OCI-M1 (cell line): ENCODE results near the gene KIF22.

Source experiments
- DNase-seq: peaks from one replicate; lab custom pipeline; 2025; lab: John Stamatoyannopoulos, UW

The KIF22 gene

DNA sequence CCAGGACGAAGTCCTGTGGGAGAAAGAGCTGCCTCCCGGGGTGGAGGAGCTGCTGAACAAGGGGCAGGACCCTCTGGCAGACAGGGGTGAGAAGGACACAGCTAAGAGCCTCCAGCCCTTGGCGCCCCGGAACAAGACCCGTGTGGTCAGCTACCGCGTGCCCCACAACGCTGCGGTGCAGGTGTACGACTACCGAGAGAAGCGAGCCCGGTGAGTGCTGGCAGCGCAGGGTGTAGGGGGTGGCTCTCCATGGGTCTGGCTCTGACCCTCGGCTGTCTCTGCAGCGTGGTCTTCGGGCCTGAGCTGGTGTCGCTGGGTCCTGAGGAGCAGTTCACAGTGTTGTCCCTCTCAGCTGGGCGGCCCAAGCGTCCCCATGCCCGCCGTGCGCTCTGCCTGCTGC, 51.1 kb downstream of the KIF22 start:
- no peak for DNase-seq

DNA sequence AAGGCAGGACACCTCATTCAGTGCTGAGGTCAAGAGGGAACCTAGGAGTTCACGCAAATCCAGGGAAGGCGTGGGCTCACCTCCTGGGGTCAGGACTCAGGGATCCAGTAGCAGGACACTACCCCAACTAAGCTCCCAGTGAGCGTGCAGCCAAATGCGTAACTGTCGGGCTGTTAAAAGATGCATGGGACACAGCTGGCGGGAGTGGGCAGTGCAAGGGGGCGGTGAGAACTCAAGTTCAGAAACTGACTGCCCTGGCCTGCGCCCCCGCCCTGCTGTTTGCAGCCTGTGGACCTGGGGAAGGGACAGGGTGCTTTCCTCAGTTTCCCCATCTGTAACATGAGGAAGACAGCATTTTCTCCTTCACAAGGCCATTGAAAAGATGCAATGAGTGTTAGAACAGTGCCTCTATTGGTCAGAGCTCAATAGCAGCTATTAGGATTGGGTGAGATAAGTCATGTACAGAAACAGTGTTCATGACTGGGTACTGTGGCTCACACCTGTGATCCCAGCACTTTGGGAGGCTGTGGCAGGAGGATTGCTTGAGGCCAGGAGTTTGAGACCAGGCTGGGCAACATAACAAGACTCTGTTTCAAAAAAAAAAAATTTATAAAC, 52.3 kb downstream of the KIF22 start:
- peak; percentile 34 for DNase-seq

DNA sequence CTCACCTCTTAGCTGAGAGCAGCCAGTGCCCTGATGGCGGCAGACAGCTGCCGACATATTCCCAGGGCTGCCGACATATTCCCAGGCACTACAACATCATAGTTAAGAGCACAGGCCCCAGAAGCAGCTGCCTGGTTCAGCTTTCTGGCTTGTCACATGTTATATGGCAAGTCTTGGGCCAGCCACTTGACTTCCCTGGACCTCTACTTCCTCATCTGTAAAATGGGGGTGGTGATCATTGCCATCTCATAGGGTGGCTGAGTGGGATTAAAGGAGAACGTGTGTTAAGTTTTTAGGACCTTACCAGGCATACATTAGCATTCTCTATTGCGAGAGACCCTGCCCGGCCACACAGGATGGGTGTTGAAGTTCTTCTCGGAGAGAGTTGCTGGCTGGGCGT, 53.4 kb downstream of the KIF22 start:
- DNase-seq = no peak

DNA sequence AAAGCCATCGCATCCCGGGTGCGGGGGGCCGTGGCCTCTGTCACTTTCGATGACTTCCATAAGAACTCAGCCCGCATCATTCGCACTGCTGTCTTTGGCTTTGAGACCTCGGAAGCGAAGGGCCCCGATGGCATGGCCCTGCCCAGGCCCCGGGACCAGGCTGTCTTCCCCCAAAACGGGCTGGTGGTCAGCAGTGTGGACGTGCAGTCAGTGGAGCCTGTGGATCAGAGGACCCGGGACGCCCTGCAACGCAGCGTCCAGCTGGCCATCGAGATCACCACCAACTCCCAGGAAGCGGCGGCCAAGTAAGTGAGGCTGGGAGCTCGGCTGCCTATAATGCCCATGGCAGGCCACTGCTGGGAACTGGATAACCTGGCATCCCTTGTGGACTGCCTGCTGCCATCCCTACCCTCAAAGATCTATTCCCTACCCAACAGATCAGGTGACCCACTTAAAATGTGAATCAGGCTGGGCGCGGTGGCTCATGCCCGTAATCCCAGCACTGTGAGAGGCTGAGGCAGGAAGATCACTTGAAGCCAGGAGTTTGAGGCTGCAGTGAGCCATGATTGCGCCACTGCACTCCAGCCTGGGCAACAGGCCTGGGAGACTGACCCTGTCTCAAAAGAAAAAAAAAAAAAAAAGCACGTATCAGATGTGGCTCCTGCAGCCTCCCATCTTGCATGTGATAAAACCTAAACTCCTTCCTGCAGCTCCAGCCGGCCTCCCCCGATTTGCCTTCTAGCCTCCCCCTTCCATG, 54.2 kb downstream of the KIF22 start:
- no peak for DNase-seq

DNA sequence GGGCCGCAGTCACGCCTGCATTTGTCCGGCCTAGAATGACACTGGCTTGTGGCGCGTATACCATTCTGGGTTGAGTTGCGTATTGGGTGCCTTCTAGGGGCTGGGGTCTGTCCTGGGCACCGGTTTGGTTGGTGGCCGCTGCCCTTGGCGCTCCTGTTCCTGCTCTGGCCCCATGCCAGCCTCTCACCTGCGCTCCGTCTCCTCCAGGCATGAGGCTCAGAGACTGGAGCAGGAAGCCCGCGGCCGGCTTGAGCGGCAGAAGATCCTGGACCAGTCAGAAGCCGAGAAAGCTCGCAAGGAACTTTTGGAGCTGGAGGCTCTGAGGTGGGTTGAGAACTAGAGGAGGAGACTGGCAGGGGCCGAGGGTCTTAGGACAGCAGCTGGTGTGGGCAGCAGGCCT, 55.1 kb downstream of the KIF22 start:
- no peak for DNase-seq

DNA sequence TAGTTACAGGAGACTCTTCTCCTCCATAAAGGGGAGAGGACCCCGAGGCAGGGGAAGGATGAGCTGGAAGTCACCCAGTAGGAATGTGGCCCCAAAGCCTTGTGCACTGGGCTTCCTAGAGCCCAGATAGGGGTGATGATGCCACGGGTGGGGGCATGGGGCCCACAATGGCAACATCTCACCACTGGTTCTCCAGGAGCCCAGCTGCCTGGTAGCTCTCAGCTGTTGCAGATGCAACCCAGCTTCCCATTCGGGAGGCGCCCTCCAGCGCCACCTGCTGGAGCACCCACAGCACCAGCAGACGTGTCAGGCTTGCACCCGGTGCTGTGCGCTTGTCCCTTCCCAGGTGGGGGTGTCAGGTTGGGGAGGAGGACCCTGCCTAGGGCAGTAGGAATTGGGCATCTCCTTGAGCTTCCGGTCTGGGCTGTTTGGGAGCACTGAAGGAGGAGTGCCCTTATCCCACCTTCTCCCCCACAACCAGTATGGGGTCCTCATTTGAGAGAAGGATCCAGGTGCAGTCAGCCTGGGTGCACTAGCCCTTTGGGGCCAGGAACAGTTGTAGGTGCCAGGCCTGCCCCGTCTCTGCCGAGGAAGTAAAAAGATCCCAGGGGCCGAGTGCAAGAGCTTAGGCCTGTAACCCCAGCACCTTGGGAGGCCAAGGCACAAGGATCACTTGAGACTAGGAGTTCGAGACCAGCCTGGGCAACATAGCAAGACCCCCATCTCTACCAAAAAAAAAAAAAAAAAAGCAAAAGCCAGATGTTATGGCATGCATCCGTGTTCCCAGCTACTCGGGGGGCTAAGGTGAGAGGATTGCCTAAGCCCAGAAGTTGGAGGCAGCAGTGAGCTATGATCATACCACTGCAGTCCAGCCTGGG, 58.1 kb downstream of the KIF22 start:
- peak; percentile 87 for DNase-seq

DNA sequence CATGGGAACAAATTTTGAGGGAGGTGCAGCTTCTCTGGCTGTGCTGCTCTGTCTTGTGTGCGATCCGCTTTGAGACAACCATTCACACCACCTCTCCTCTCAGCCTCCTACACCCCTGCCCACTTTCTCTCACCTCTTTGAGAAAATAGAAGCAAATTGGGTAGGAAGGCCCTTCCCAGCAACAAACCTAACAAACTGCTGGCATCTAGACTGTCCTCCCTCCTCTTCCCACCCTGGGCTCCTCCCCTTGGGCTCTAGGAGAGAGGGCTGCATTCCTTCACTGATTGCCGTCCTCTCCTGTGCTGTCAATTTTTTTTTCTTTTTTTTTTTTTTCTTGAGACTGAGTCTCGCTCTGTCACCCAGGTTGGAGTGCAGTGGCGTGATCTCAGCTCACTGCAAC, 59.0 kb downstream of the KIF22 start:
- no peak for DNase-seq

DNA sequence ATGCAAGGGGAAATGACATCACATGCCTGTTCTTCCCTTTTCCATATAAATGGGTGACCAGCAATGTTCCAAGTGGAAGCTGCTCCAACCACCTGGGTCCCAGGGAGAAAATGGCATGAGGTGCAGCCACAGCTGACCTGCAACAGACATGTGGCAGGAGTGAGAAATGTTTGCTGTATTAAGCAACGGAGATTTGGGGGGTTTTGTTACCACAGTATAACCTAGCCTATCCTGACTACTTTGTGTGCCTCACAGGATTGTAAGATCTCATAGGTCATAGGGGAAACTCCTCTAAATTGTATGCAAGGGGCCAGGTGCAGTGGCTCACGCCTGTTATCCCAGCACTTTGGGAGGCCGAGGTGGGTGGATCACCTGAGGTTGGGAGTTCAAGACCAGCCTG, 60.4 kb downstream of the KIF22 start:
- no peak for DNase-seq

DNA sequence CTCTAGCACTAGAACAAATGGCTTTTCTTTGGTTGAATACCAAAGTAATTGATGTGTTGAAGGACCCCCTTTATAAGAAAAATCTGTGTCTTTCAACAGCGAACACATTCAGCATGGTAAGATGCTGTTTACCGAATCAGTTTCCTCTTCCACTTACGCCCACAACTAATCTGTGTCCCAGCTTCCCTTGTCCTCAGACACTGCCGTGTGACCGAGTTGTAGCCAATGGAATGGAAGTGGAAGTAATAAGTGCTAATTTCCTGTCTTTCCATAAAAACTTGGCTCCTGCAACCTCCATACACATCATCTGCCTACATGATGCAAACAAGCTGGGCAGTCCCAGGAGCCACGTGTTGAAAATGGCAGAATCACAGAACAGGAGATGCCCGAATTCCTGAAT, 62.1 kb downstream of the KIF22 start:
- DNase-seq = no peak

DNA sequence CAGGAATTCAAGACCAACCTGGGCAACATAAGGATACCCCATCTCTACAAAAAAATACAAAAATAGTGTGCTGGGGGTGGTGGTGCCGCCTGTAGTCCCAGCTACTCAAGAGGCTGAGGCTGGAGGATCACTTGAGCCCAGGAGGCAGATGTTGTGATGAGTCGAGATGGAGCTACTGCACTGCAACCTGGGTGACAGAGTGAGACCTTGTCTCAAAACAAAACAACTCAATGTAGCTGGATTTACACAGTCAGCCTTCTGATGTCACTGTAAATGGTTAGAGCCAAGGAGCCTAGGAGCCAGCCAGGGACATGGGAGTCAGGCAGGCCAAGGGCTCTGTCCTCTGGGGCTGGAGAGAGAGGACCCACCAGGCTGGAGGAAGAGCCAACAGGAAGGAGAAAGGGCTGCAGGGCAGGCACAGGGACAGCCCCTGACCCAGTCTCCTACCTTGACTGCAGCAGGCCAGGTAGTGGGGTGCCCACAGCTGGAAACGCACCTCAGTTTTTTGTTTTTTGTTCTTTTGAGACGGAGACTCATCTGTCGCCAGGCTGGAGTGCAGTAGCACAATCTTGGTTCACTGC, 64.1 kb downstream of the KIF22 start:
- no peak for DNase-seq
